MM.1S (cell line): ENCODE results near the gene ODF4.

Source experiments
- DNase-seq: peaks from one replicate; pipeline ENCODE4 v3.0.0-alpha.2; 2015
- H2AFZ ChIP-seq: fragments of 300-600 bp; sonication (generic); 2 replicates; pipeline ENCODE4 v1.6.0; 2016; ENCODE audit warnings: antibody characterized with exemption, low read length
- H3F3A ChIP-seq: fragments of 300-600 bp; sonication (generic); 2 replicates; pipeline ENCODE4 v1.6.1; 2016; ENCODE audit warnings: mild to moderate bottlenecking, antibody characterized with exemption, low read length, moderate library complexity, mixed read lengths; ENCODE audit not compliant: insufficient read depth
- H3K27ac ChIP-seq: fragments of 300-600 bp; sonication (generic); 2 replicates; pipeline ENCODE4 v1.5.1; 2016; ENCODE audit warnings: mild to moderate bottlenecking, low read length
- H3K27me3 ChIP-seq: fragments of 300-600 bp; sonication (generic); replicated peaks from 2 replicates; pipeline ENCODE4 v1.6.0; 2016; ENCODE audit warnings: low read length; ENCODE audit not compliant: insufficient read depth
- H3K36me3 ChIP-seq: fragments of 300-600 bp; sonication (generic); replicated peaks from 2 replicates; pipeline ENCODE4 v1.6.1; 2016; ENCODE audit warnings: mild to moderate bottlenecking, low read length, mixed read lengths; ENCODE audit not compliant: insufficient read depth
- H3K4me1 ChIP-seq: fragments of 300-600 bp; sonication (generic); 2 replicates; pipeline ENCODE4 v1.6.1; 2016; ENCODE audit warnings: low read length, mixed read lengths
- H3K4me2 ChIP-seq: fragments of 300-600 bp; sonication (generic); 2 replicates; pipeline ENCODE4 v1.6.0; 2016; ENCODE audit warnings: low read depth, low read length
- H3K4me3 ChIP-seq: fragments of 300-600 bp; sonication (generic); 2 replicates; pipeline ENCODE4 v1.5.1; 2016; ENCODE audit warnings: low read length, mixed read lengths
- H3K79me2 ChIP-seq: fragments of 300-600 bp; sonication (generic); 2 replicates; pipeline ENCODE4 v1.6.1; 2016; ENCODE audit warnings: mixed run types, low read length, mixed read lengths
- H3K9ac ChIP-seq: fragments of 300-600 bp; sonication (generic); 2 replicates; pipeline ENCODE4 v1.6.1; 2016; ENCODE audit warnings: low read length, mixed read lengths
- H3K9me2 ChIP-seq: fragments of 300-600 bp; sonication (generic); replicated peaks from 2 replicates; pipeline ENCODE4 v1.6.1; 2016; ENCODE audit warnings: mild to moderate bottlenecking, low read length, mixed read lengths; ENCODE audit not compliant: insufficient read depth
- H3K9me3 ChIP-seq: fragments of 300-600 bp; sonication (generic); replicated peaks from 2 replicates; pipeline ENCODE4 v1.6.1; 2016; ENCODE audit warnings: mild to moderate bottlenecking, low read length, mixed read lengths; ENCODE audit not compliant: insufficient read depth
- H4K20me1 ChIP-seq: fragments of 300-600 bp; sonication (generic); 2 replicates; pipeline ENCODE4 v1.6.1; 2016; ENCODE audit warnings: mild to moderate bottlenecking, low read length, moderate library complexity, mixed read lengths; ENCODE audit not compliant: insufficient read depth
- CTCF ChIP-seq: fragments of 300-600 bp; sonication (generic); IDR thresholded peaks from 2 replicates; pipeline ENCODE4 v1.5.1; 2016; ENCODE audit warnings: antibody characterized with exemption, low read length, mixed read lengths
- EZH2 ChIP-seq: fragments of 300-600 bp; sonication (generic); optimal IDR thresholded peaks from 2 replicates; pipeline ENCODE3; 2017; ENCODE audit warnings: low read depth, mild to moderate bottlenecking, antibody characterized with exemption, low read length, mixed read lengths
- EZH2phosphoT487 ChIP-seq: fragments of 300-600 bp; sonication (generic); IDR thresholded peaks from 2 replicates; pipeline ENCODE4 v1.6.1; 2018; ENCODE audit warnings: antibody characterized with exemption, low read length

Gene ODF4

GRCh38 chr17:8294361-8294760 is 45.3 kb upstream of the ODF4 start:
- no peak overlapping the region for H3K4me2 ChIP-seq
- H3K4me1 ChIP-seq, result peaks cover 3% of the 10 kb centered on the region; the same call in 1 of the 2 replicates
- H3K27ac ChIP-seq, result no peak overlapping the region
- H3K9me2 ChIP-seq, result no peaks in the 10 kb centered on the region
- TF ChIP-seq CTCF, result no peak
- peaks cover 5% of the 10 kb centered on the region for H3K79me2 ChIP-seq
- DNase-seq, result no peak
- H3K9ac ChIP-seq, result no peak overlapping the region
- H4K20me1 ChIP-seq, result no peaks in the 10 kb centered on the region
- H2AFZ ChIP-seq, result peak overlapping the region; percentile 88; the same call in 1 of the 2 replicates
- no peak overlapping the region for H3K4me3 ChIP-seq
- no peaks in the 10 kb centered on the region for H3K36me3 ChIP-seq
- no peaks in the 10 kb centered on the region for H3K27me3 ChIP-seq
- H3K9me3 ChIP-seq, result no peaks in the 10 kb centered on the region
- 0 out of 2 replicates have a peak, but pooled peaks cover 6% of the 10 kb centered on the region for H3F3A ChIP-seq

- peak overlapping the region; percentile 37; the same call in 1 of the 2 replicates for H3K9ac ChIP-seq
- H3K9me3 ChIP-seq, result no peaks in the 10 kb centered on the region
- DNase-seq, result no peak
- H3F3A ChIP-seq, result 0 out of 2 replicates have a peak, but pooled peaks cover 6% of the 10 kb centered on the region
- no peaks in the 10 kb centered on the region for H3K36me3 ChIP-seq
- H3K27ac ChIP-seq, result no peak overlapping the region
- peak overlapping the region; percentile 73 for H3K4me2 ChIP-seq
- no peak for TF ChIP-seq EZH2phosphoT487
- no peak for TF ChIP-seq EZH2
- no peak for TF ChIP-seq CTCF
- no peaks in the 10 kb centered on the region for H3K9me2 ChIP-seq
- no peaks in the 10 kb centered on the region for H3K27me3 ChIP-seq
- peak overlapping the region; percentile 69 for H3K4me3 ChIP-seq
- no peaks in the 10 kb centered on the region for H4K20me1 ChIP-seq
- peaks cover 3% of the 10 kb centered on the region; the same call in 1 of the 2 replicates for H3K4me1 ChIP-seq
- H3K79me2 ChIP-seq, result no peaks in the 10 kb centered on the region
- H2AFZ ChIP-seq, result peak overlapping the region; percentile 88
Observed at GRCh38 chr17:8294814-8295316, 44.8 kb upstream of the ODF4 start.

GRCh38 chr17:8300226-8300625 is 39.4 kb upstream of the ODF4 start:
- no peak for DNase-seq
- H3K27me3 ChIP-seq, result no peaks in the 10 kb centered on the region
- H3F3A ChIP-seq, result 0 out of 2 replicates have a peak, but pooled peaks cover 6% of the 10 kb centered on the region
- no peaks in the 10 kb centered on the region for H3K79me2 ChIP-seq
- H3K9me2 ChIP-seq, result no peaks in the 10 kb centered on the region
- no peak overlapping the region for H2AFZ ChIP-seq
- TF ChIP-seq CTCF (no peak), EZH2 (no peak), EZH2phosphoT487 (no peak)
- no peaks in the 10 kb centered on the region for H3K9me3 ChIP-seq
- no peak overlapping the region for H3K4me3 ChIP-seq
- H4K20me1 ChIP-seq, result no peaks in the 10 kb centered on the region
- H3K9ac ChIP-seq, result no peak overlapping the region
- no peak overlapping the region for H3K27ac ChIP-seq
- H3K4me1 ChIP-seq, result no peaks in the 10 kb centered on the region
- no peak overlapping the region for H3K4me2 ChIP-seq
- H3K36me3 ChIP-seq, result no peaks in the 10 kb centered on the region
